GM23338 (cell line): ENCODE data around the gene CWC22. TPM values are rescaled to one million over a fixed set of nuclear protein-coding genes. Genes with fewer than 3 reads are reported as not detected.

Experiments used
- ATAC-seq: fragments of 200-7000 bp; cut with Tn5 transposase; 3 replicates; pipeline ENCODE4 v1.9.1; 2020
- DNase-seq: peaks from one replicate; pipeline ENCODE4 v3.0.0-alpha.2; 2015; ENCODE audit warnings: low spot score
- H2AFZ ChIP-seq: fragments of 200-600 bp; sonication (generic); 2 replicates; pipeline ENCODE4 v1.8.0; 2016; ENCODE audit warnings: antibody characterized with exemption, mild to moderate bottlenecking, moderate library complexity
- H3F3A ChIP-seq: fragments of 200-600 bp; sonication (generic); replicated peaks from 2 replicates; pipeline ENCODE4 v1.8.0; 2017; ENCODE audit warnings: antibody characterized with exemption, mixed run types, low read depth
- H3K27ac ChIP-seq: fragments of 200-600 bp; sonication (generic); 2 replicates; pipeline ENCODE4 v1.6.1; 2016; ENCODE audit warnings: low read depth
- H3K27me3 ChIP-seq: fragments of 200-600 bp; sonication (generic); 2 replicates; pipeline ENCODE4 v1.8.0; 2016; ENCODE audit warnings: mild to moderate bottlenecking, mixed run types, moderate library complexity; ENCODE audit not compliant: insufficient read depth
- H3K36me3 ChIP-seq: fragments of 200-600 bp; sonication (generic); 2 replicates; pipeline ENCODE4 v1.8.0; 2016; ENCODE audit warnings: mild to moderate bottlenecking; ENCODE audit not compliant: insufficient read depth
- H3K4me1 ChIP-seq: fragments of 200-600 bp; sonication (generic); 2 replicates; pipeline ENCODE4 v1.8.0; 2016; ENCODE audit warnings: mild to moderate bottlenecking, moderate library complexity; ENCODE audit not compliant: insufficient read depth
- H3K4me2 ChIP-seq: fragments of 200-600 bp; sonication (generic); 2 replicates; pipeline ENCODE4 v1.7.1; 2017; ENCODE audit warnings: mixed run types
- H3K4me3 ChIP-seq: fragments of 200-600 bp; sonication (generic); 2 replicates; pipeline ENCODE4 v1.6.1; 2016; ENCODE audit warnings: mixed run types
- H3K79me2 ChIP-seq: fragments of 200-600 bp; sonication (generic); replicated peaks from 2 replicates; pipeline ENCODE4 v1.8.0; 2017; ENCODE audit warnings: mild to moderate bottlenecking; ENCODE audit not compliant: insufficient read depth
- H3K9me2 ChIP-seq: fragments of 200-600 bp; sonication (generic); 2 replicates; pipeline ENCODE4 v1.8.0; 2017; ENCODE audit not compliant: insufficient read depth
- H4K20me1 ChIP-seq: fragments of 200-600 bp; sonication (generic); replicated peaks from 2 replicates; pipeline ENCODE4 v1.8.0; 2017; ENCODE audit warnings: mild to moderate bottlenecking; ENCODE audit not compliant: insufficient read depth
- H3K27ac Mint-ChIP-seq: 2 replicates; pipeline ENCODE4 v1.8.0; 2020; ENCODE audit warnings: inconsistent platforms, mild to moderate bottlenecking, moderate library complexity, mixed read lengths
- H3K27me3 Mint-ChIP-seq: 3 replicates; pipeline ENCODE4 v1.8.0; 2022; ENCODE audit warnings: low read depth, mild to moderate bottlenecking, moderate library complexity, mixed read lengths, inconsistent platforms; ENCODE audit not compliant: insufficient read depth, poor library complexity
- H3K36me3 Mint-ChIP-seq: 3 replicates; pipeline ENCODE4 v1.8.0; 2021; ENCODE audit warnings: low read depth, mild to moderate bottlenecking, inconsistent platforms, moderate library complexity, mixed read lengths
- H3K4me1 Mint-ChIP-seq: 3 replicates; pipeline ENCODE4 v1.8.0; 2020; ENCODE audit warnings: mild to moderate bottlenecking, inconsistent platforms, mixed read lengths
- H3K4me3 Mint-ChIP-seq: 3 replicates; pipeline ENCODE4 v1.8.0; 2021; ENCODE audit warnings: moderate library complexity, mild to moderate bottlenecking, inconsistent platforms, mixed read lengths
- H3K9me3 Mint-ChIP-seq: 3 replicates; pipeline ENCODE4 v1.8.0; 2020; ENCODE audit warnings: moderate library complexity, mild to moderate bottlenecking, inconsistent platforms, mixed read lengths
- CREB1 ChIP-seq: fragments of 250-450 bp; sonication (Bioruptor Pico); IDR thresholded peaks from 2 replicates; pipeline ENCODE4 v1.5.0; 2020; ENCODE audit warnings: low read depth, mild to moderate bottlenecking, moderate library complexity
- EZH2 ChIP-seq: fragments of 200-600 bp; sonication (generic); IDR thresholded peaks from one replicate; pipeline ENCODE4 v1.8.0; 2017; ENCODE audit warnings: antibody characterized with exemption, mild to moderate bottlenecking, low read depth; ENCODE audit not compliant: unreplicated experiment
- JUNB ChIP-seq: IDR thresholded peaks from one replicate; pipeline ENCODE4 v1.6.1; 2016; ENCODE audit warnings: antibody characterized with exemption; ENCODE audit not compliant: unreplicated experiment
- NANOG ChIP-seq: IDR thresholded peaks from 2 replicates; pipeline ENCODE4 v1.6.1; 2016; ENCODE audit warnings: antibody characterized with exemption, borderline replicate concordance
- POLR2AphosphoS5 ChIP-seq: IDR thresholded peaks from 2 replicates; pipeline ENCODE4 v1.6.1; 2016; ENCODE audit warnings: antibody characterized with exemption, low read depth
- STAT1 ChIP-seq: IDR thresholded peaks from one replicate; pipeline ENCODE4 v1.6.1; 2016; ENCODE audit warnings: antibody characterized with exemption; ENCODE audit not compliant: unreplicated experiment
- ZNF114 ChIP-seq: fragments of 250-450 bp; sonication (Bioruptor Pico); IDR thresholded peaks from 2 replicates; pipeline ENCODE4 v1.5.0; 2020; ENCODE audit warnings: mild to moderate bottlenecking, moderate library complexity
- ZNF331 ChIP-seq: fragments of 250-450 bp; sonication (Bioruptor Pico); IDR thresholded peaks from 2 replicates; pipeline ENCODE4 v1.5.0; 2020; ENCODE audit warnings: low read depth, mild to moderate bottlenecking, moderate library complexity
- polyA plus RNA-seq: library from polyadenylated mRNA; unstranded; fragments of >200 nt; fragmentation: Nextera tagmentation; extraction: Ambion mirVana; gene quantifications from 2 replicates; pipeline ENCODE4 v1.2.1, GENCODE V29; 2016
- total RNA-seq: library from RNA; depleted of rRNA; stranded (reverse); fragments of >200 nt; shearing (Covaris generic); gene quantifications from 2 replicates; pipeline ENCODE4 v1.2.3, GENCODE V29; 2014
- TF ChIP-seq, protein P1 (sequence below): fragments of 250-450 bp; sonication (Bioruptor Pico); IDR thresholded peaks from 2 replicates; pipeline ENCODE4 v1.5.0; 2020; ENCODE audit warnings: mild to moderate bottlenecking, moderate library complexity
- TF ChIP-seq, protein P2 (sequence below): IDR thresholded peaks from 2 replicates; pipeline ENCODE4 v1.6.1; 2016; ENCODE audit warnings: antibody characterized with exemption
- TF ChIP-seq, protein P3 (sequence below), 2 experiments: fragments of 200-600 bp in 1 of 2; sonication (generic) in 1 of 2; conservative IDR thresholded peaks; 2 replicates each; pipeline versions ENCODE4 v1.5.1 to v1.6.1; 2016 to 2017; ENCODE audit warnings: antibody characterized with exemption in 2 of 2, low read depth in 2 of 2, mild to moderate bottlenecking in 2 of 2, moderate library complexity in 1 of 2

The CWC22 gene
- total and polyA plus RNA-seq, 2 experiments from 2014 or later = 36.0 to 38.3 TPM

DNA sequence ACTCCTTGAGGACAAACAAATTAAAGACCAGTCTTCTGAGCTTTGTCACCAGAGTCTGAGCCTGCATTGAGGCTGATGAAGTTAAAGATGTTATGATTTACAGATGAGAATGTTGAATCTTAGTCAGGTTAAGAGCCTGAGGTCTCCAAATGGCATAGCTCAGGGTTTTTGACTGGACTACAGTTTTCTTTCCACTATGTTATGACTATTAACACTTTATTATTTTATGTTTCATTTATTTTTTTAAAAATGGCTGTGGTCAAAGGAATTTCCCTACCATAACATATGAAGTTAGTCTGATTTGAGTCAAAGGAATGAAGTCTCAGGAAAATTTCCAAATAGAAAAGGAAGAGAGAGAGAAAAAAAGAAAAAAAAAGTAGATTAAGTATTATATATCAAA is 39.7 kb upstream of the CWC22 start:
- ATAC-seq (no peak), DNase-seq (no peak)
- no peaks in the 10 kb centered on the region for H3K4me1 Mint-ChIP-seq
- H3K27me3 Mint-ChIP-seq = no peaks in the 10 kb centered on the region
- Histone ChIP-seq H3K36me3 (no peaks in the 10 kb centered on the region), H3F3A (no peaks in the 10 kb centered on the region), H3K4me2 (no peak overlapping the region), H2AFZ (no peak overlapping the region), H3K4me3 (no peak overlapping the region), H3K79me2 (no peaks in the 10 kb centered on the region), H3K4me1 (no peaks in the 10 kb centered on the region), H3K27me3 (no peaks in the 10 kb centered on the region), H3K27ac (no peak overlapping the region), H3K9me2 (no peaks in the 10 kb centered on the region), H4K20me1 (no peaks in the 10 kb centered on the region)
- no peaks in the 10 kb centered on the region for H3K9me3 Mint-ChIP-seq
- TF ChIP-seq ZNF331 (CRISPR knock-in tag) (no peak), ZNF114 (CRISPR knock-in tag) (no peak), EZH2 (no peak)
- TF ChIP-seq, protein P1, sequence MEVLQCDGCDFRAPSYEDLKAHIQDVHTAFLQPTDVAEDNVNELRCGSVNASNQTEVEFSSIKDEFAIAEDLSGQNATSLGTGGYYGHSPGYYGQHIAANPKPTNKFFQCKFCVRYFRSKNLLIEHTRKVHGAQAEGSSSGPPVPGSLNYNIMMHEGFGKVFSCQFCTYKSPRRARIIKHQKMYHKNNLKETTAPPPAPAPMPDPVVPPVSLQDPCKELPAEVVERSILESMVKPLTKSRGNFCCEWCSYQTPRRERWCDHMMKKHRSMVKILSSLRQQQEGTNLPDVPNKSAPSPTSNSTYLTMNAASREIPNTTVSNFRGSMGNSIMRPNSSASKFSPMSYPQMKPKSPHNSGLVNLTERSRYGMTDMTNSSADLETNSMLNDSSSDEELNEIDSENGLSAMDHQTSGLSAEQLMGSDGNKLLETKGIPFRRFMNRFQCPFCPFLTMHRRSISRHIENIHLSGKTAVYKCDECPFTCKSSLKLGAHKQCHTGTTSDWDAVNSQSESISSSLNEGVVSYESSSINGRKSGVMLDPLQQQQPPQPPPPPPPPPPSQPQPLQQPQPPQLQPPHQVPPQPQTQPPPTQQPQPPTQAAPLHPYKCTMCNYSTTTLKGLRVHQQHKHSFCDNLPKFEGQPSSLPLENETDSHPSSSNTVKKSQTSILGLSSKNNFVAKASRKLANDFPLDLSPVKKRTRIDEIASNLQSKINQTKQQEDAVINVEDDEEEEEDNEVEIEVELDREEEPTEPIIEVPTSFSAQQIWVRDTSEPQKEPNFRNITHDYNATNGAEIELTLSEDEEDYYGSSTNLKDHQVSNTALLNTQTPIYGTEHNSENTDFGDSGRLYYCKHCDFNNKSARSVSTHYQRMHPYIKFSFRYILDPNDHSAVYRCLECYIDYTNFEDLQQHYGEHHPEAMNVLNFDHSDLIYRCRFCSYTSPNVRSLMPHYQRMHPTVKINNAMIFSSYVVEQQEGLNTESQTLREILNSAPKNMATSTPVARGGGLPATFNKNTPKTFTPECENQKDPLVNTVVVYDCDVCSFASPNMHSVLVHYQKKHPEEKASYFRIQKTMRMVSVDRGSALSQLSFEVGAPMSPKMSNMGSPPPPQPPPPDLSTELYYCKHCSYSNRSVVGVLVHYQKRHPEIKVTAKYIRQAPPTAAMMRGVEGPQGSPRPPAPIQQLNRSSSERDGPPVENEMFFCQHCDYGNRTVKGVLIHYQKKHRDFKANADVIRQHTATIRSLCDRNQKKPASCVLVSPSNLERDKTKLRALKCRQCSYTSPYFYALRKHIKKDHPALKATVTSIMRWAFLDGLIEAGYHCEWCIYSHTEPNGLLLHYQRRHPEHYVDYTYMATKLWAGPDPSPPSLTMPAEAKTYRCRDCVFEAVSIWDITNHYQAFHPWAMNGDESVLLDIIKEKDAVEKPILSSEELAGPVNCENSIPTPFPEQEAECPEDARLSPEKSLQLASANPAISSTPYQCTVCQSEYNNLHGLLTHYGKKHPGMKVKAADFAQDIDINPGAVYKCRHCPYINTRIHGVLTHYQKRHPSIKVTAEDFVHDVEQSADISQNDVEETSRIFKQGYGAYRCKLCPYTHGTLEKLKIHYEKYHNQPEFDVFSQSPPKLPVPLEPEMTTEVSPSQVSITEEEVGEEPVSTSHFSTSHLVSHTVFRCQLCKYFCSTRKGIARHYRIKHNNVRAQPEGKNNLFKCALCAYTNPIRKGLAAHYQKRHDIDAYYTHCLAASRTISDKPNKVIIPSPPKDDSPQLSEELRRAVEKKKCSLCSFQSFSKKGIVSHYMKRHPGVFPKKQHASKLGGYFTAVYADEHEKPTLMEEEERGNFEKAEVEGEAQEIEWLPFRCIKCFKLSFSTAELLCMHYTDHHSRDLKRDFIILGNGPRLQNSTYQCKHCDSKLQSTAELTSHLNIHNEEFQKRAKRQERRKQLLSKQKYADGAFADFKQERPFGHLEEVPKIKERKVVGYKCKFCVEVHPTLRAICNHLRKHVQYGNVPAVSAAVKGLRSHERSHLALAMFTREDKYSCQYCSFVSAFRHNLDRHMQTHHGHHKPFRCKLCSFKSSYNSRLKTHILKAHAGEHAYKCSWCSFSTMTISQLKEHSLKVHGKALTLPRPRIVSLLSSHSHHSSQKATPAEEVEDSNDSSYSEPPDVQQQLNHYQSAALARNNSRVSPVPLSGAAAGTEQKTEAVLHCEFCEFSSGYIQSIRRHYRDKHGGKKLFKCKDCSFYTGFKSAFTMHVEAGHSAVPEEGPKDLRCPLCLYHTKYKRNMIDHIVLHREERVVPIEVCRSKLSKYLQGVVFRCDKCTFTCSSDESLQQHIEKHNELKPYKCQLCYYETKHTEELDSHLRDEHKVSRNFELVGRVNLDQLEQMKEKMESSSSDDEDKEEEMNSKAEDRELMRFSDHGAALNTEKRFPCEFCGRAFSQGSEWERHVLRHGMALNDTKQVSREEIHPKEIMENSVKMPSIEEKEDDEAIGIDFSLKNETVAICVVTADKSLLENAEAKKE (CRISPR knock-in tag) = no peak
- H3K36me3 Mint-ChIP-seq = no peaks in the 10 kb centered on the region
- H3K4me3 Mint-ChIP-seq = no peak overlapping the region
- H3K27ac Mint-ChIP-seq = no peak overlapping the region

DNA sequence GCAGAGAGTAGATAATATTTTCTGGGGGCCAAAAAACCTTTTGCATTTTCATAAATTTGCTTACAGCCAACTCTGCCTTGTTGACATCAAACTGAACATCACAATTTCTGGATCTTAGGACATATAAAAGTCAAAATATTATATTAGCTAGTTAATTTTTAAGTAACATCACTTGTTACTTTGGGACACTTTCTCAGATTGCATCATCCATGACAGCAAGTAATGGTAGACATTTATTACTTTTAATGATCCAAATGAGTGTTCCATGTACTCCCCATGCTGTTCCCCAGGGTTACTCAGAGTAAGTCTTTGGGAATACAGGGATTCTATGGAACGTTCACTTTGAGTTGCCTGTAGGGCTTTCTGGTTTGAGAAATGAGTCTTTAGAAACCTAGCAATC is 39.1 kb upstream of the CWC22 start:
- H2AFZ ChIP-seq = no peak overlapping the region
- Mint-ChIP-seq H3K4me1 (no peaks in the 10 kb centered on the region), H3K4me3 (no peak overlapping the region), H3K36me3 (no peaks in the 10 kb centered on the region), H3K9me3 (no peaks in the 10 kb centered on the region), H3K27ac (no peak overlapping the region), H3K27me3 (no peaks in the 10 kb centered on the region)
- H3K4me2 ChIP-seq = no peak overlapping the region
- no peaks in the 10 kb centered on the region for H3K4me1 ChIP-seq
- no peaks in the 10 kb centered on the region for H3K36me3 ChIP-seq
- H3K4me3 ChIP-seq = no peak overlapping the region
- no peaks in the 10 kb centered on the region for H4K20me1 ChIP-seq
- DNase-seq (no peak), ATAC-seq (no peak)
- H3K79me2 ChIP-seq = no peaks in the 10 kb centered on the region
- no peaks in the 10 kb centered on the region for H3F3A ChIP-seq
- H3K27ac ChIP-seq = no peak overlapping the region
- H3K9me2 ChIP-seq = no peaks in the 10 kb centered on the region
- no peaks in the 10 kb centered on the region for H3K27me3 ChIP-seq
- TF ChIP-seq NANOG (no peak), EZH2 (no peak), ZNF331 (CRISPR knock-in tag) (no peak), JUNB (no peak), CREB1 (CRISPR knock-in tag) (no peak), POLR2AphosphoS5 (no peak), STAT1 (no peak), ZNF114 (CRISPR knock-in tag) (no peak)
- TF ChIP-seq, protein P2, sequence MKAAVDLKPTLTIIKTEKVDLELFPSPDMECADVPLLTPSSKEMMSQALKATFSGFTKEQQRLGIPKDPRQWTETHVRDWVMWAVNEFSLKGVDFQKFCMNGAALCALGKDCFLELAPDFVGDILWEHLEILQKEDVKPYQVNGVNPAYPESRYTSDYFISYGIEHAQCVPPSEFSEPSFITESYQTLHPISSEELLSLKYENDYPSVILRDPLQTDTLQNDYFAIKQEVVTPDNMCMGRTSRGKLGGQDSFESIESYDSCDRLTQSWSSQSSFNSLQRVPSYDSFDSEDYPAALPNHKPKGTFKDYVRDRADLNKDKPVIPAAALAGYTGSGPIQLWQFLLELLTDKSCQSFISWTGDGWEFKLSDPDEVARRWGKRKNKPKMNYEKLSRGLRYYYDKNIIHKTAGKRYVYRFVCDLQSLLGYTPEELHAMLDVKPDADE = no peak
- TF ChIP-seq, protein P3, sequence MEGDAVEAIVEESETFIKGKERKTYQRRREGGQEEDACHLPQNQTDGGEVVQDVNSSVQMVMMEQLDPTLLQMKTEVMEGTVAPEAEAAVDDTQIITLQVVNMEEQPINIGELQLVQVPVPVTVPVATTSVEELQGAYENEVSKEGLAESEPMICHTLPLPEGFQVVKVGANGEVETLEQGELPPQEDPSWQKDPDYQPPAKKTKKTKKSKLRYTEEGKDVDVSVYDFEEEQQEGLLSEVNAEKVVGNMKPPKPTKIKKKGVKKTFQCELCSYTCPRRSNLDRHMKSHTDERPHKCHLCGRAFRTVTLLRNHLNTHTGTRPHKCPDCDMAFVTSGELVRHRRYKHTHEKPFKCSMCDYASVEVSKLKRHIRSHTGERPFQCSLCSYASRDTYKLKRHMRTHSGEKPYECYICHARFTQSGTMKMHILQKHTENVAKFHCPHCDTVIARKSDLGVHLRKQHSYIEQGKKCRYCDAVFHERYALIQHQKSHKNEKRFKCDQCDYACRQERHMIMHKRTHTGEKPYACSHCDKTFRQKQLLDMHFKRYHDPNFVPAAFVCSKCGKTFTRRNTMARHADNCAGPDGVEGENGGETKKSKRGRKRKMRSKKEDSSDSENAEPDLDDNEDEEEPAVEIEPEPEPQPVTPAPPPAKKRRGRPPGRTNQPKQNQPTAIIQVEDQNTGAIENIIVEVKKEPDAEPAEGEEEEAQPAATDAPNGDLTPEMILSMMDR (conservative IDR thresholded peaks at IDR 0.05; ENCODE audit: low read depth in 2 of 2) = no peak
